GM18505 (cell line): ENCODE data around the gene WDR26.
"Not testable (repeated sequence)": the region's sequence is repeated elsewhere in the genome, so short reads cannot be mapped to it uniquely, and the experiment has no call there.

Experiments used
- ATAC-seq: cut with Tn5 transposase; IDR thresholded peaks from one replicate; pipeline ENCODE4 v1.9.1; 2021; ENCODE audit not compliant: unreplicated experiment
- POLR2A ChIP-seq: IDR thresholded peaks from 4 replicates; pipeline ENCODE4 v1.6.1; 2011; ENCODE audit warnings: borderline replicate concordance; ENCODE audit not compliant: insufficient read depth, insufficient read length; ENCODE audit errors: extremely low read depth

The WDR26 gene

DNA sequence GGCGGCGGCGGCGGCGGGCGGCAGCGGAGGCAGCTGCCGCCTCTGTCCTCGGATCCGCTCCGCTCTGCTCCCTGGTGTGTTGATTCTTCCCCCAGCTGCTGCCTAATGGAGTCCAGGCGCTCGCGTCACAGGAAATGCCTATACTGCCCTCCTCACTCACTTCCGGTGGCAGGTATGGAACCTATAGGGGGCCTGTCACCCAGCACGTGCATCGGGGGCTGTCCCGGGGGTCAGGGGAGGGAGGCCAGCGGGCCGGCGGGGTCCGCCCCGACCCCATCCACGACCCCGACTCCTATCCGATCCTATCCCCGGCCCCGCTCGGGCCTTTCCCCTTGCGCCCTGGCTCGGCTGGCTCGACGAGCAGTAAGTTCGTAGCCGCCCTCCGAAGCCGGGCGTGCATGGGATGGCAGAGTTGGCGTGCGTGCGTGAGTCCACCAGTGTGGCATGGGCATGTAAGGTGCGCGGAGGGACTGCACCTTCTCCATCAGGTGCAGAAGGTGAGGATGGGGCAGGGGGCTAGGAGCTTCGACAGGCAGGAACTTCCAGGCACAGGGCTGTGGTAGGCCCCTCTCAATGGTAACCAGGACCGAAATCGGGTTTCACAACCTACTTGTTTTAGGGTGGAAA, at the start of gene WDR26:
Gene WDR26, minus strand, starts transcription at position 107 of the 627 bp plus-strand sequence.
- peak; percentile 94 for TF ChIP-seq POLR2A
- peak; percentile 87 for ATAC-seq

DNA sequence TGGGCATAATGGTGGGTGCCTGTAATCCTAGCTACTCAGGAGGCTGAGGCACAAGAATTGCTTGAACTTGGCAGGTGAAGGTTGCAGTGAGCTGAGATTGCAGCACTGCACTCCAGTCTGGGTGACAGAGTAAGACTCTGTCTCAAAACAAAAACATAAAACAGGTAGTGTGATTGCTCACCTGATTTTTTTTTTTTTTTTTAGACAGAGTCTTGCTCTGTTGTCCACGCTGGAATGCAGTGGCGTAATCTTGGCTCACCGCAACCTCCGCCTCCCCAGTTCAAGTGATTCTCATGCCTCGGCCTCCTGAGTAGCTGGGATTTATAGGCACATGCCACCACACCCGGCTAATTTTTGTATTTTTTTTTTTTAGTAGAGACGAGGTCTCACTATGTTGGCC, 48.6 kb upstream of the WDR26 start:
- ATAC-seq: not testable (repeated sequence)

DNA sequence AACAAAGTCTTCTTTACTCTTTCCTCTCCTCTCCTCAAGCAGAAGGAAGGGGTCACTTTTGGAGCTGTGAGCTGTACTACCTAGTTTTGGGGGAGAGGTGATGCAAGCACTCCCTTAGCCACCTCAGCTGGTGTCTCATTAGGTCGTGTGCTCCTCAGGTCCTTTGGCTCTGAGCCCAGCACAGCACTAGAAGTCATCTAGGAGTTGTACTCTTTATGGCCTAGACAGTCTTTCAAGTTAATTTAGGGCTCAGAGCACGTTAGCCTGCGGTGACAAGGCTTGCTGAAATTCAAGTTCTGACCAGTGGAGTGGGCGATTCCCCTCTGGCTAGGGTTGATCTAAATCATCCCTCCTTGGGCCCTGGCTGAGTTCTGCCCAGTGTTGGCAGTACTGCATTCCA, 48.0 kb upstream of the WDR26 start:
- TF ChIP-seq POLR2A: no peak
- ATAC-seq: no peak

DNA sequence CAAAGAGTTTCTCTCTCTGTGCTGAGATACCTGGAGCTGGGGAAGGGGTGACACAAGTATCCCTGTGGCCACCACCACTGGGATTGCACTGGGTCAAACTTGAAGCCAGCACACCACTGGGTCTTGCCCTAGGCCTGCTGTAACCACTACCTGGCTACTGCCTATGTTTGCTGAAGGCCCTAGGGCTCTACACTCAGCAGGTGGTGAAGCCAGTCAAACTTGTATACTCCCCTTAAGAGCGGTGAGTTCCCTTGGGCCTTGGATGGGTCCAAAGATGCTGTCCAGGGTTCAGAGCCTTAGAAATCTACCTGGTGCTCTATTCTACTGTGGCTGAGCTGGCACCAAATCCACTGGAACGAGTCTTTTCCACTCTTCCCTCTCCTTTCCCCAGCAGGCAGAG, 47.0 kb upstream of the WDR26 start:
- ATAC-seq: no peak
- no peak for TF ChIP-seq POLR2A

DNA sequence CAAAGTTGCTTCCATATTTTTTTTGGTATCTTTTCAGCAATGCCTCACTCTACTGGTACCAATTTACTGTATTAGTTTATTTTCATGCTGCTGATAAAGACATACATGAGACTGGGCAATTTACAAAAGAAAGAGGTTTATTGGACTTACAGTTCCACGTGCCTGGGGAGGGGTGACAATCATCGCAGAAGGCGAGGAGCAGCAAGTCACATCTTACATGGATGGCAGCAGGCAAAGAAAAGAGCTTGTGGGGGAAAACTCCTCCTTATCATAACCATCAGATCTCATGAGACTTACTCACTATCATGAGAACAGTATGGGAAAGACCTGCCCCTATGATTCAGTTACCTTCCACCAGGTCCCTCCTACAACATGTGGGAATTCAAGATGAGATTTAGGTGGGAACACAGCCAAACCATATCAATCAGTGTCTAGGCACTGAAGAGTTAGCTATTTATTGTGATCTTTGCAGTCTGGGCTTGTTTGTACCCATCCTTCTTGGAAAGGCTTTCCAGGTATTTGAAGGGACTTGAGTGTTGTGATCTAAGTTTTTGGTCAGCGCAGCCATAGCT, 46.4 kb upstream of the WDR26 start:
- not testable (repeated sequence) for ATAC-seq

DNA sequence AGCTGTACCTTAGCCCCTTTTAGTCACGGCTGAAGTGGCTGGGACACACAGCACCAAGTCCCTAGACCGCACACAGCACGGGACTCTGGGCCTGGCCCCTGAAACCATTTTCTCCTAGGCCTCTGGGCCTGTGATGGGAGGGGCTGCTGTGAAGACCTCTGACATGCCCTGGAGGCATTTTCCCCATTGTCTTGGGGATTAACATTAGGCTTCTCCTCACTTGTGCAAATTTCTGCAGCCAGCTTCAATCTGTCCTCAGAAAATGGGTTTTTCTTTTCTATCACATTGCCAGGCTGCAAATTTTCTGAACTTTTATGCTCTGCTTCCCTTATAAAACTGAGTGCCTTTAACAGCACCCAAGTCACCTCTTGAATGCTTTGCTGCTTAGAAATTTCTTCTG, 45.6 kb upstream of the WDR26 start:
- ATAC-seq: not testable (repeated sequence)

DNA sequence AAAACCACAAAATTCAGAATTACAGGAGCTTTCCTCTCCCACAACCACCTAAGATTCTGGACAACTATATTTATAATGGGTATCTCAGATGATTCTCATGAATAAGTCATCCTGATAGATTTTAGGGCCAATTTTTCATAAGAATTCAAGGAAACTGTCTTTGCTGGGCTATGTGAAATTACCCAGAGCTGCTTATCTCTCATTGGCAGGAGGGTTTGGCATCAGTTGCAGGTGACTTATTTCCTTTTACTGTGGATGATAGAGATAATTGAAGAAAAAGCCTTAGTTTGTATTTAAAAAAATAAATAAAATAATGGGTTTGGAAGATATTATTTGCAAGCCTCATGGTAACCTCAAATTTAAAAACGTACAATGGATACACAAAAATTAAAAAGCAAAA, 38.2 kb upstream of the WDR26 start:
- ATAC-seq: no peak
- no peak for TF ChIP-seq POLR2A

DNA sequence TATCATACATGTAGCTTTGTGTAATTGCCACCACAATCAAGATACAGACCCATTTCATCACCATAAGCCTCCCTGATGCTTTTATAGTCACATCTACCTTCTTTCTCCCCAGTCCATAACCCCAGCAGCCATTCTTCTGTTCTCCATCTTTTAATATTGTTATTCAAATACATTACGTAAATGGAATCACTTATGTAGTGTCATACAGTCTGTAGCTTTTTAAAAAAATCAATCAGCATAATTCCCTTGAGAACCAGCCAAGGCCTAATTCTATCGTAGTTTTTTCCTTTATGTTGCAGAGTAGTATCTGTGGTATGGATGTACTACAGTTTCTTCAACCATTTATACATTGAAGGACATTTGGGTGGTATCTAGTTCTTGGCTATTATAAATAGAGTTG, 31.6 kb upstream of the WDR26 start:
- ATAC-seq: no peak
- TF ChIP-seq POLR2A: no peak

DNA sequence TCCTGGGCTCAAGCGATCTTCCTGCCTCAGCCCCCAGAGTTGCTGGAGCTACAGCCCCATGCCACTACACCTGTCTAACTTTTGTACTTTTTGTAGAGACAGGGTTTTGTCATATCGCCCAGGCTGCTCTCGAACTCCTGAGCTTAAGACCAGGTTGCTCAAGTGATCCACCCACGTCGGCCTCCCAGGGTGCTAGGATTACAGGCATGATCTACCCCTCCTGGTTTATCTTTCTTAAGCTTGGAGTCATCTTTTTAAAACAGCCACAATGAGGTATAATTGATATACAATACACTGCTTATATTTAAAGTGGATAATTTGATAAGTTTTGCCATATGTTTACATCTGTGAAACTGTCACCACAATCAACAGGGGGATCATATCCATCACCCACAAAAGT, 25.4 kb upstream of the WDR26 start:
- TF ChIP-seq POLR2A: no peak
- no peak for ATAC-seq

DNA sequence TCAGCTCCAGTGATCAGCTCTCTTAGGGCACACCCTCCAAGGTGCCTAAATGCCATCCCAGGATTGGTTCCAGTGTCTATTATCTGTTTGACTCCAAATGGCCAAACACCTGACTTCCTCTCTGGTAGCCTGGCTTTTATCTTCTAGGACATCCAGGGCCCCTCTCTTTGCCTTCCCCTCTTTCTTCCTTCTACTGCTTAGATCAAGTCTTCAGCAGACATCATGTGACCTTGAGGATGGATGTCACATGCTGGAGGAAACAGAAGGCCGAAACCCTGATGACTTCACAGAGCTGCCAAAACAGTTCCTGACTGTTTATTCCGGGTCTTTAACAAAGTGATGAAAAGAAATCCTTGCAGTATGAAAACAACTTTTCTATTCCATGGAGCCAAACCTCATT, 24.4 kb upstream of the WDR26 start:
- ATAC-seq: no peak
- no peak for TF ChIP-seq POLR2A

DNA sequence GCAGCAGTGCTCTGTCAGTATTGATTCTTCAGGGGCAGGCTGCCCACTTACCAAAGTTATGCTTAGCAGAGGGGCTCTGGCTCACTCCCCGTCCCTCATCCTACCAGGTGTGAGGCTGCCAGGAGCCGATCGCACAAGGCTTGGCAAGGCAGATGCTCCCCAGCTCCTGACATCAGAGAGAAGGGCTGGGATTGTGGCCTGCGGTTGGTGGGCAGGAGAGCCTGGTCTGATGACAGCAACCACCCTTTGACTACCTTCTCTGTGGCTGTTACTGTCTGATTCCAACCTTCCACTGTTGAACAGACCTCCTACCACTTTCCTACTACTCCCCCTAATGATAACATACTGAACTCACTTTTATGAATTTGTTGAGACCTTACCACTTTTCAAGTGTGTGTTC, 23.7 kb upstream of the WDR26 start:
- ATAC-seq: no peak
- TF ChIP-seq POLR2A: no peak

DNA sequence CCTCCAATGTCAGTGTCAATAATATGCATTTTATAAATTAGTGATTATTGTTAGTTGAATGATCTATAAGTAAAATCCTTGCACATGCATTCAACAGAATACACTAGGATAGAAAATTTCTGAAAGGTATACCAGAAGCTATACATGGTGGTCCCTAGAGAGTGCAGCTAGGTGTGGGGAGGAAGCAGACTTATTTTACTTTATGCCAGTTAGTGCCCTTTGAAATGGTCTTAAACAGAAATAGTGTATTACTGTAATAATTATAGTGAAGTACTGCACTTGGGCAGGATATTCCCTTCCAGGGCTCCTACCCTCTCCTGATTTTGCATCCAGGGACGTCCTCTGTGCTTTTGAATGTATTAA, 23.2 kb upstream of the WDR26 start:
- TF ChIP-seq POLR2A: no peak
- ATAC-seq: no peak

DNA sequence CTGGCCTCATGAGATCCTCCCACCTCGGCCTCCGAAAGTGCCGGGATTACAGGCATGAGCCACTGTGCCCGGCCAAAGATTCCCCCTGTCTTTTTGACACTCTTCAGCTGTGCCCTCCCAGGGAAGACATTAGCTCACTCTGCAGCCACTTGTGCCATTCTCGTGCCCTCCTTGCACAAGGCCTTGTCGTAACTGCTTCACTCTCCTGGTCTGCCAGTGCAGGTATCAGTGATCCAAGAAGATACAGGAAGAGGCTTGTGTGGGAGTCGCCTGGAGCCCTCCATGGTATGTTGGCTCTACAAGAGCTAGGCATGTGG, 22.0 kb upstream of the WDR26 start:
- no peak for ATAC-seq
- TF ChIP-seq POLR2A: no peak

DNA sequence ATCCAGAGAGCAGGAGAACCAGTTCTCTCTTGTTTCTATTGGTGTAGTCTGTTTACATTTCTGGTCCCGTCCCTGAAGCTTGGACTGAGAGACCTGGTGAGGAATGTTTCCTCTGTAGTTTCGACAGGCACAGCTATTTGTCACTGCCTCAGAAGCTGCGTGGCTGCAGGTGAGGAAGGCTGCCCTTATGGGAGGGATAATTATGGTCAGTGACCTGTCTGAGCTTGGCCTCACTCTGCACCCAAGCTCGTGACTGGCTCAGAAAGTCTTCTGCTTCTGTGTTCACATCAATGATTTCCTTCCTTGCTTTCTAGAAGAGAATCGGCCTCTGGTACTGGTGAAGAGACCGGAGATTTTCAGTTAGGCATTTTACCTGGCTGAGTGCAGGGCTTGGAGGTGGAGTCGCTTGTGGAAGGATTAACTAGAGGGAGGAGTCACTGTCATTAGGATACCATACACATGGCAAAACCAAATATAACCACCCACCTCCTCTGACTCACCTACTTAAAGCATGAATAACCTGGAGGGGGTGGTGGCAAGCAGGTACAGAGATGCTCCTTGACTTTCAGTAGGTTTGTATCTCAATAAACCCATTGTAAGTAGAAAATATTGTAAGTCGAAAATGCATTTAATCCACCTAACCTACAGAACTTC, 19.9 kb upstream of the WDR26 start:
- no peak for ATAC-seq

More for the DNA sequence above, 19.9 kb upstream of the WDR26 start:
- TF ChIP-seq POLR2A: no peak
